ENCODE results near the gene TSG101.

GRCh38 chr11:18501629-18502028 is 25.1 kb downstream of the TSG101 start:
- TF ChIP-seq TAF1 (IDR thresholded peaks at IDR 0.05; ENCODE audit: borderline replicate concordance, insufficient read depth, low read length) (no peak), POLR2AphosphoS5 (IDR thresholded peaks at IDR 0.05; ENCODE audit: low read depth, low read length) (no peak), SIN3A (IDR thresholded peaks at IDR 0.05; ENCODE audit: borderline replicate concordance, insufficient read depth, low read length) (no peak), FOXP2 (optimal IDR thresholded peaks at IDR 0.05; ENCODE audit: borderline replicate concordance, extremely low read depth, extremely low read length, insufficient read depth) (no peak)
- TF ChIP-seq, protein P1, sequence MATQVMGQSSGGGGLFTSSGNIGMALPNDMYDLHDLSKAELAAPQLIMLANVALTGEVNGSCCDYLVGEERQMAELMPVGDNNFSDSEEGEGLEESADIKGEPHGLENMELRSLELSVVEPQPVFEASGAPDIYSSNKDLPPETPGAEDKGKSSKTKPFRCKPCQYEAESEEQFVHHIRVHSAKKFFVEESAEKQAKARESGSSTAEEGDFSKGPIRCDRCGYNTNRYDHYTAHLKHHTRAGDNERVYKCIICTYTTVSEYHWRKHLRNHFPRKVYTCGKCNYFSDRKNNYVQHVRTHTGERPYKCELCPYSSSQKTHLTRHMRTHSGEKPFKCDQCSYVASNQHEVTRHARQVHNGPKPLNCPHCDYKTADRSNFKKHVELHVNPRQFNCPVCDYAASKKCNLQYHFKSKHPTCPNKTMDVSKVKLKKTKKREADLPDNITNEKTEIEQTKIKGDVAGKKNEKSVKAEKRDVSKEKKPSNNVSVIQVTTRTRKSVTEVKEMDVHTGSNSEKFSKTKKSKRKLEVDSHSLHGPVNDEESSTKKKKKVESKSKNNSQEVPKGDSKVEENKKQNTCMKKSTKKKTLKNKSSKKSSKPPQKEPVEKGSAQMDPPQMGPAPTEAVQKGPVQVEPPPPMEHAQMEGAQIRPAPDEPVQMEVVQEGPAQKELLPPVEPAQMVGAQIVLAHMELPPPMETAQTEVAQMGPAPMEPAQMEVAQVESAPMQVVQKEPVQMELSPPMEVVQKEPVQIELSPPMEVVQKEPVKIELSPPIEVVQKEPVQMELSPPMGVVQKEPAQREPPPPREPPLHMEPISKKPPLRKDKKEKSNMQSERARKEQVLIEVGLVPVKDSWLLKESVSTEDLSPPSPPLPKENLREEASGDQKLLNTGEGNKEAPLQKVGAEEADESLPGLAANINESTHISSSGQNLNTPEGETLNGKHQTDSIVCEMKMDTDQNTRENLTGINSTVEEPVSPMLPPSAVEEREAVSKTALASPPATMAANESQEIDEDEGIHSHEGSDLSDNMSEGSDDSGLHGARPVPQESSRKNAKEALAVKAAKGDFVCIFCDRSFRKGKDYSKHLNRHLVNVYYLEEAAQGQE (IDR thresholded peaks at IDR 0.05; ENCODE audit: insufficient read depth in 1 of 2, low read depth in 2 of 2, low read length in 2 of 2): no peak
